ENCODE results near the gene ARHGAP27.
"Not testable (repeated sequence)": the region's sequence is repeated elsewhere in the genome, so short reads cannot be mapped to it uniquely, and the experiment has no call there.

The ARHGAP27 gene

GRCh38 chr17:45446872-45447625 is 14.4 kb upstream of the ARHGAP27 start:
- FAIRE-seq: not testable (repeated sequence)

- not testable (repeated sequence) for FAIRE-seq
These were observed 13.5 kb upstream of the ARHGAP27 start for GRCh38 chr17:45445901-45446743.

- FAIRE-seq: not testable (repeated sequence)
These were observed 12.5 kb upstream of the ARHGAP27 start for GRCh38 chr17:45444856-45445820.

- FAIRE-seq: not testable (repeated sequence)
These were observed 11.6 kb upstream of the ARHGAP27 start for GRCh38 chr17:45444301-45444700.

- FAIRE-seq: not testable (repeated sequence)
These were observed 10.9 kb upstream of the ARHGAP27 start for GRCh38 chr17:45443371-45444260.

- no peak for FAIRE-seq
These were observed 9.0 kb upstream of the ARHGAP27 start for GRCh38 chr17:45441526-45442310.

DNA sequence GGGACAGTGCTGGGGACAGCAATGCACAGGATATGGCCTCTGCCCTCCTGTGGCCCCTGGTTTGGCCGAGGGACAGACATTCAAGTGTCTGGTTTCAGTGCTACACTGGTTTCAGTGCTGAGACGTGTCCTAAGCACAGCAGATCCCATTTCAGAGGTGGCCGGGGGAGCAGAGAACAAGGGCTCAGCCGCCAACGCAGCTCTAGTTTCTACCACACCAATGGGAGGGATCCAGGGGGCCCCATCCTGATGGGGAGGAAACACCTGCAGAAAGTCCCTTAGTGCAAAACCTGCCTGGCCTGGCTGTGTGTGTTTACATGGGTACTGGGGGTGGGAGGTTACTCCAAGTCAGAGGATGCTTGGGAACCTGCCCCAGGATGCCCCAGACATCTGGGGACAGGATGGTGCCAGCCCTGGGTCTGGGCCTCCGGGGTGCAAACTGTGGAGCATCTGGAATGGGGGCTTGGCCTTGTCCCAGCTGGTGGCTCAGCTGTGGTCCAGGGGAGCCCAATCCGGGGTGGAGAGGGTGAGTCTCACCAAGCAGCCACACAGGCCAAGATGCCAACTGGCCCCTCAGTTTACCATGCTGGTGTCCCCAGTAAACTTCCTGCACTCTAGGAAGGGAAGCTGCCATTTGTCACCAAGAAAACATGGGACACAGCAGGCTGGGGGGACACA is 8.3 kb upstream of the ARHGAP27 start:
- FAIRE-seq: not testable (repeated sequence)

DNA sequence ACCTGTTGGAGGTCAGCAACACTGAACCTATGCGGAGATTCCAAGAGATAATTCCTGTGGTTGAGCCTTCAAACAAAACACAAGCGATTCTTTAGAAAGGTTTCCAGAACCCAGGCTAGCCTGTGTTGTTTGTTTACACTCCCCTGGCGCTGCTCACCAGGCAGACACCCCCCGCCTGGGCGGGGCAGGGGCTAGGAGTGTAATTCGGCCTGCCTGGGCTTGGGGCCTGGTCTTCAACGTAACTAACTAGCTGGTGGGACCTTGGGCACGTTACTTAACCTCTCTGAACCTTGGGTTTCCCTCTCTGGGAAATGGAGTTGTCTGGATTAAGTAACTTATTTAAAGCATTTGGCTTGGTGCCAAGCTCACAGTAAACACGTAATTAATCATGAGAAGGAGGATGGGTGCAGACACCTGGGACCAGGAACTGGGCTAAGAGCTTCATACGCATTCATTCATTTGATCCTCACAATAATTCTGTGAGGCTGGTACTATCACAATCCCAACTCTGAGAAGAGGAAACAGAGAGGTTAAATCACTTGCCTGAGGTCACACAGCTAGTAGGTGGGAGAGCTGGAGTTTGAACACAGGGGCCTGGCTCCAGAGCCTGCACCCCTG is 7.6 kb upstream of the ARHGAP27 start:
- FAIRE-seq: no peak

DNA sequence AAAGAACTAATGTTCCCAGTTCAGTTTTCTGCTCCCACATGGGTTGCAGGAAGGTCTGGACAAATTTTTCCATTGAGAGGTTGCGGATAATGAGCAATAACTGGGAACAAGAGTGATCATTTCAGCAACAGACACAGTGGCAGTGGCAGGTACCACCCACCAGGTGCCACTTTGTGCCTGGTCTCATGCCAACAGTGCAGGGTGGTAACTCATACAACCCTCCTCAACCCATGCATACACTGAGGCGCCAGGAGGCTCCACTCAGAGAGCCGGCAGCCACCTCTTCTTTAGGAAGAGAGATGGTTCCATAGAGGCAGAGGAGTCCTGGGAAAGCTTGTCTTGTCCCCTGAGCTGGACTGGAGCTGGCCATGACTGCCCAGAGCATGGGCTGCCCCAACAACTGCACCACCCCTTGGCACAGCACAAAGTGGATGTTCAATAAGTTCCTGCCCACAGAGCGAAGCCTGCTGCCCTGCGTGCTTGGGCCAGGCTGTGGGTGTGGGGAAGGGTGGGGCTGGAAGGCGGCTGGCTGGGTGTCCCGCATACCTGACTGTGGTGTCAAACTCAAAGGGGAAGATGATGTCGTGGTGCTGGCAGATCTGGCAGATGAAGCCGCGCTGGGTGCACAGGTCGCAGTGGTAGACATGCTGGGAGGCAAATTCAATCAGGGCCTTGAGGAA is 6.4 kb upstream of the ARHGAP27 start:
- FAIRE-seq: no peak

DNA sequence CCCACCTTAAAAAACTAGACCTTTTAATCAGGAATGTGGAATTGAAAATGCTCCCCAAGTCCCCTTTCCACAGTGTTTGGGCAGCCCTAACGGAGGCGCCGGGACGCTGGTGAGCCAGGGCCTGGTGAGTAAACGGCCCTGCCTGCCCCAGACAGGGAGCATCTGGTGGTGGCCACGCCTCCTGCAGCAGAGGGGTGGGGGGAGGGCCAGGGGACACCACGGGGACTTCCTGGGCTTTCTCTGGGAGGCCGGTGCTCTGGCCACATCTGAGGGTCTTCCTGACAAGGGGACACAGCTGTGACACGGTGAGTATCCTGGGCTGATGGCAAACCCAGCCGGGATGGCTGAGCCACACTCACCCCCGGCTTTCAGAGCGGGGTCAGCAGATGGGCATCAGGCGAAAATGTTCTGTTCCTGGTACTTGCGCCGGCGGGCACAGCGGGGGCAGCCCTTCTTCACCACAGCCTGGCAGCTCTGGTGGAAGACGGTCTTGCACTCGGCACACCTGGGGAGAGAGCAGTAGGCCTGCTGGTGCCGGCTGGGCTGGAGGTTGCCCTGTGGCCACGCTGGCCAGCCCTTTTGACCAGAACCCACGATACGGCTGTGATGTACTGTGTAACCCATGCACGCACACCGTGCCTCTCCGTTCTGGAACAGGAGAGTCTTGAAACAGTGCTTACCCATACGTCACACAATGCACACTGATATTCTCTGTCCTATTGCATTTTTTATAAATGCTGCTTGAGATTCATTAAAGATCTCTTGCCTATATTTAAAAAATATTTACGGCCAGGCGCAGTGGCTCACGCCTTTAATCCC is 5.0 kb upstream of the ARHGAP27 start:
- no peak for FAIRE-seq

DNA sequence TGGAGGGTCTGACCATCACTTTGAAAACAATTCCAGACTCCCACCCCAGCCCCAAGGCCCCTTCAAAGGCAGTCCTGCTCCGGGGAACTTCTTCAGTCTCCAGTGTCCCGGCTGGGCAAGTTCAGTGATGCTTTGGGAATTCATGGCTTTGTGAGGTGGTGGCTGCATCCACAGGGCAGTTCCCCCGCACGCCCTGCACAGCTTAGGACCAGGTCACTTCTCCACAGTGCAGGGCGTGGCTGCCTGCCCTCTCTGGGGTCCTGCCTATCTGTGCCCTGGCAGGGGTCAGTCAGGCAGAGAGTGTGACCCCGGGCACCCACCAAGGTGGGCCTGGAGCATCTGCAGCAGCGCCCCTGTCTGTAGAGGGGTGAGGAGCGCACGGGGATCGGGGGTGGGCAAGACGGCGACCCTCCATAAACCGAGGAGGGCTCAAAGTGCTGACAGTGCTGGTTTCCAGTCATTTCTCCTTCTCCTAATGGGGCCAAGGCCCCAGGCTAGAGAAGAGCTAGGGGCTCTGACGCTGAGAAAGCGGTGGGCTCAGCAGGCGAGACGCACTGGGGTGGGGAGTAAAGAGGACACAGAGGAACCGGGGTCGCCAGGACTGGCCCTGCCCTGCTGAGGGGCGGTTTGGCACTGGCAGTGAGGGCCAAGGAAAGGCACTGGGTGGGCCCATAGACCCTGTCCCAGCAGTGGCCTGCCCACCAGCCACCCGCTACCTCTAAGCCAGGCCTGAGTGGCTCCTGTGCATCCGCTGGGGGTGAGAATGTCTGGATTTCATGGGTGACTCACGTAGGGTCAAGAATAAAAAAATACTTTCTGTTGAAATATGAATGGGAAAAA is 4.2 kb upstream of the ARHGAP27 start:
- FAIRE-seq: no peak

- no peak for FAIRE-seq
These were observed 3.5 kb upstream of the ARHGAP27 start for GRCh38 chr17:45436161-45436560.

DNA sequence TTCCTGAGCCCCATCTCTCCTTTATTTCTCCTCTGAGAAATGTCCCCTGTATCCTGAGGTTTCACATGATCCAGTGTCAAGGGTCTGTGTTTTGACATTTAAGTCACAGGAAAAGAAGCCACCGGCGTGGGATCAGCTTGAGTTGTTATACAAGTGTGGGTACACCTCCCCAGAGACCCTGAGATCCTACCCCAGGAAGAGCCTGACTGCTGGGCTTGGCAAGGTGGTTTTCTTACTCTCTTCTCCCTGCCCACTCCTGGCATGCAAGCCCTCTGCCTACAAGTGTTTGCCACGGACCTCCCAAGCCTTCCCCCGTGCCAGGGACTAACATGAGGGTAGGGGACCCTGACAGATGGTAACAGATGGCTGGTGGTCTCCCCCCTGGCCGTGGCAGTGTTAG is 2.8 kb upstream of the ARHGAP27 start:
- FAIRE-seq: no peak

DNA sequence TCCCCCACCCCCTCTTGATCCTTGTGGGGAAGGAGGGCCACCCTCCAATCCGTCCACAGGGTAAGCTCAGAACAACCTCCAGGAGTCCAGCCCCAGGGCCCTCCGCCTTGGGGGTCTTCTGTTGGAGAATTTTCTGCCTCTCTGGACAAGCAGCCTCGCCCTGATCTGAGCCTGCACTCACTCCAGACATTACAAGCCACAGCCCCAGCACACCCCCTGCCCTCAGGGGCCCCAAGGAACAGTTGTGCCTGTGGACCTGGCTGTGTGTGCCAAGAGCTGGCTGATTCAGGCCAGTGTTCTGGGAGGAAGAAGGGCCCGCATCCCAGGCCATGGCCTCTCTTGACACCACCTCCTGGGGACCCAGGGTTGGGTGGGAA is 477 bp upstream of the ARHGAP27 start:
- FAIRE-seq: no peak

DNA sequence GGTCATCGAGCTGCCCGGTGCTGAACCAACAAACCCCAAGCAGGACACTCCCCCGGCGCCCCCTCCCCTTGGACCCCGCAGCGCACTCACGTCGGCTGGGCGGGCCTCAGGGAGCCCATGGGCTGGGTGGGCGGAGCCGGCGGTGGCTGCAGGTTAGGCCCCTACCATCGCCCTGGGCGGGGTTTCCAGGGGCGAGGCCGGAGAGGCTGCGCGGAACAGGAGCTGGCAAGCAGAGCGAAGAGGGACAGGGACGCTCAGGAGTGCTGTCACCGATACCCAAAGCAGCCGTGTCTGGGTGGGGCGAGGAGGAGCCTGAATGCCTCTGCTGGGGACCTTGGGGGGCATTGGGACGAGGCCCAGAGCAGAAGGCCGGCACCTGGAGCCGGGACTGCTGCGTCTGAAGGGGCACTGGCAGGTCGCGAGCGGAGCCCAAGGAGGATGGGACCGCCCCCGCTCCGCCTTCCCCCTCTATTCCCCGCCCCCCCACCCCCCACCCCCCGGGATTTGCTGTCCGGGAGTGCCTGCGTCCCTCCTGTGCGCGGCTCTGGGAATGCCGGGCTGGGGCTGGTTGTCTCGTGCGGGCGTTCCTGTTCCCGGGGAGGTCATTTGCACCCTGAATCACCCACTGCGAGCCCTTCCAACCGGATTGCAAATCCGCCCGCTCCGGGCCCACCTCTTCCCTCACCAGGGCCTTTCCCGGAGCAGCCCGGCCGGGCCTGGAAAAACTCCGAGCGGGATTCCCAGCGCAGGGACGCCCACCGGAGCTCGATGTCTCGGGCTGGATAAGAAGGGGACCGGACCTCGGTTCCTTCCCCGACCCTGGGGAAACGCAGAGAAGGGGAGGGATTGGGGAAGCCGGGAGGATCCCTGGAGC is 902 bp downstream of the ARHGAP27 start:
- FAIRE-seq: no peak
